WTC11 (cell line): ENCODE results near the gene MPHOSPH10. TPM values are rescaled to one million over a fixed set of nuclear protein-coding genes. Genes with fewer than 3 reads are reported as not detected.

ENCODE experiments used
- ATAC-seq: fragments of 200-7000 bp; cut with Tn5 transposase; 2 replicates; pipeline ENCODE4 v1.10.0; 2021; ENCODE audit warnings: mild to moderate bottlenecking, moderate library complexity
- CTCF ChIA-PET: fragments of 300-600 bp; sonication (Branson Sonifier 250); formaldehyde crosslinking; loops from one replicate; lab custom pipeline; 2021; ENCODE audit warnings: antibody characterized with exemption; lab: Charles Lee
- POLR2A ChIA-PET: fragments of 350-600 bp; sonication (Branson Sonifier 250); formaldehyde crosslinking; loops from one replicate; lab custom pipeline; 2021; ENCODE audit warnings: antibody characterized with exemption; lab: Charles Lee
- DNase-seq: peaks from one replicate; pipeline ENCODE4 v3.0.0; 2021; ENCODE audit warnings: low spot score
- H3K27ac Mint-ChIP-seq: 2 replicates; pipeline ENCODE4 v1.8.0; 2021; ENCODE audit warnings: mixed read lengths
- H3K27me3 Mint-ChIP-seq: 2 replicates; pipeline ENCODE4 v1.8.0; 2021; ENCODE audit warnings: low read depth, mild to moderate bottlenecking, moderate library complexity, mixed read lengths
- H3K36me3 Mint-ChIP-seq: 2 replicates; pipeline ENCODE4 v1.8.0; 2021; ENCODE audit warnings: mixed read lengths
- H3K4me1 Mint-ChIP-seq: 2 replicates; pipeline ENCODE4 v1.8.0; 2022; ENCODE audit warnings: mixed read lengths
- H3K4me3 Mint-ChIP-seq: 2 replicates; pipeline ENCODE4 v1.8.0; 2021; ENCODE audit warnings: mild to moderate bottlenecking, moderate library complexity, mixed read lengths
- H3K9me3 Mint-ChIP-seq: 2 replicates; pipeline ENCODE4 v1.8.0; 2021; ENCODE audit warnings: mixed read lengths
- CTCF ChIP-seq: fragments of 200-600 bp; IDR thresholded peaks from 2 replicates; pipeline ENCODE4 v1.8.0; 2022; ENCODE audit warnings: antibody characterized with exemption
- E2F5 ChIP-seq: sonication (generic); formaldehyde crosslinking; IDR thresholded peaks from 2 replicates; pipeline ENCODE4 v1.8.1; 2022; ENCODE audit warnings: mild to moderate bottlenecking, moderate library complexity, missing genetic modification reagents
- MXD4 ChIP-seq: fragments of 250-450 bp; sonication (Bioruptor Pico); IDR thresholded peaks from 2 replicates; pipeline ENCODE4 v1.8.0; 2021; ENCODE audit warnings: mild to moderate bottlenecking, moderate library complexity, borderline replicate concordance
- NR2C2 ChIP-seq: sonication (generic); formaldehyde crosslinking; IDR thresholded peaks from 2 replicates; pipeline ENCODE4 v1.8.0; 2022; ENCODE audit warnings: mild to moderate bottlenecking, missing genetic modification reagents
- PREB ChIP-seq: sonication (generic); formaldehyde crosslinking; IDR thresholded peaks from 2 replicates; pipeline ENCODE4 v1.8.1; 2022; ENCODE audit warnings: mild to moderate bottlenecking, missing genetic modification reagents, moderate library complexity, borderline replicate concordance
- USF1 ChIP-seq: sonication (generic); formaldehyde crosslinking; IDR thresholded peaks from 2 replicates; pipeline ENCODE4 v1.8.0; 2022; ENCODE audit warnings: mild to moderate bottlenecking, missing genetic modification reagents
- USF2 ChIP-seq: sonication (generic); formaldehyde crosslinking; IDR thresholded peaks from 2 replicates; pipeline ENCODE4 v1.8.1; 2023; ENCODE audit warnings: mild to moderate bottlenecking, missing genetic modification reagents, moderate library complexity
- ZNF121 ChIP-seq: sonication (generic); formaldehyde crosslinking; IDR thresholded peaks from 2 replicates; pipeline ENCODE4 v1.8.0; 2023; ENCODE audit warnings: missing genetic modification reagents
- ZNF281 ChIP-seq: sonication (generic); formaldehyde crosslinking; IDR thresholded peaks from 2 replicates; pipeline ENCODE4 v1.8.0; 2023; ENCODE audit warnings: mild to moderate bottlenecking, missing genetic modification reagents
- ZNF396 ChIP-seq: fragments of 250-450 bp; sonication (Bioruptor Pico); IDR thresholded peaks from 2 replicates; pipeline ENCODE4 v1.8.0; 2021; ENCODE audit warnings: mild to moderate bottlenecking, moderate library complexity, borderline replicate concordance
- ZNF416 ChIP-seq: fragments of 250-450 bp; sonication (Bioruptor Pico); IDR thresholded peaks from 2 replicates; pipeline ENCODE4 v1.9.0; 2021; ENCODE audit warnings: mild to moderate bottlenecking, inconsistent platforms
- ZSCAN18 ChIP-seq: fragments of 250-450 bp; sonication (Bioruptor Pico); IDR thresholded peaks from 2 replicates; pipeline ENCODE4 v2.1.2; 2022; ENCODE audit warnings: mild to moderate bottlenecking, moderate library complexity
- total RNA-seq: library from RNA; stranded (reverse); gene quantifications from 3 replicates; pipeline ENCODE4 v1.2.3, GENCODE V29; 2021

MPHOSPH10 gene
- total RNA-seq, 1 experiment from 2014 or later, result 36.6 TPM

- no peaks in the 10 kb centered on the region for H3K27me3 Mint-ChIP-seq
- H3K9me3 Mint-ChIP-seq, result peaks cover 13% of the 10 kb centered on the region
- H3K27ac Mint-ChIP-seq, result no peak overlapping the region
- POLR2A ChIA-PET, result no interaction called here
- DNase-seq (no peak), ATAC-seq (no peak)
- peaks cover 29% of the 10 kb centered on the region for H3K4me1 Mint-ChIP-seq
- no peak for TF ChIP-seq CTCF
- TF ChIP-seq E2F5 (CRISPR knock-in tag), result no peak
- no peak for TF ChIP-seq ZNF121 (CRISPR knock-in tag)
- no peak for TF ChIP-seq PREB
- TF ChIP-seq ZNF416 (CRISPR knock-in tag), result no peak
- no peak for TF ChIP-seq MXD4
- CTCF ChIA-PET, result interaction anchor here (1.0 to 5.9 kb wide), 8 partner anchors 9 to 198 kb away, joined by 4 to 56 read pairs (median 9); partner anchors contain the start of genes MCEE and NAGK
- H3K36me3 Mint-ChIP-seq, result no peaks in the 10 kb centered on the region
- H3K4me3 Mint-ChIP-seq, result no peak overlapping the region
Observed at GRCh38 chr2:71101656-71102055, 28.8 kb upstream of the MPHOSPH10 start.

GRCh38 chr2:71102981-71103681 lies 27.3 kb upstream of the MPHOSPH10 start:
- H3K9me3 Mint-ChIP-seq, result peaks cover 13% of the 10 kb centered on the region
- TF ChIP-seq ZNF281, result no peak
- TF ChIP-seq NR2C2, result no peak
- no peak for TF ChIP-seq ZSCAN18 (CRISPR knock-in tag)
- TF ChIP-seq ZNF416 (CRISPR knock-in tag), result no peak
- peak; percentile 58 for TF ChIP-seq USF1 (CRISPR knock-in tag)
- TF ChIP-seq USF2 (CRISPR knock-in tag), result peak; percentile 69; the same call in 1 of the 2 replicates
- TF ChIP-seq ZNF396 (CRISPR knock-in tag), result no peak
- DNase-seq (no peak), ATAC-seq (peak; percentile 70)
- H3K4me3 Mint-ChIP-seq, result no peak overlapping the region
- peaks cover 29% of the 10 kb centered on the region for H3K4me1 Mint-ChIP-seq
- ChIA-PET POLR2A (no interaction called here), CTCF (interaction anchor here (0.6 to 5.9 kb wide), 6 partner anchors 33 to 350 kb away, joined by 3 to 56 read pairs (median 4); partner anchors contain the start of genes DYSF and NAGK)
- H3K27me3 Mint-ChIP-seq, result no peaks in the 10 kb centered on the region
- H3K27ac Mint-ChIP-seq, result peak overlapping the region; percentile 84
- H3K36me3 Mint-ChIP-seq, result no peaks in the 10 kb centered on the region
